A673 (cell line): ENCODE measurements around the gene CTRL.

ENCODE experiments used
- EZH2 ChIP-seq: fragments of 200-600 bp; sonication (generic); IDR thresholded peaks from 2 replicates; pipeline ENCODE4 v1.6.1; 2017; ENCODE audit warnings: borderline replicate concordance, low read depth, mild to moderate bottlenecking, mixed read lengths, antibody characterized with exemption, low read length; ENCODE audit not compliant: poor library complexity, severe bottlenecking
- TF ChIP-seq, protein P1 (sequence below): fragments of 300-800, 200-600 bp; sonication (generic); conservative IDR thresholded peaks from 2 replicates; pipeline ENCODE4 v1.5.1; 2017; ENCODE audit warnings: low read depth, mild to moderate bottlenecking, antibody characterized with exemption, low read length, moderate library complexity, mixed read lengths

DNA sequence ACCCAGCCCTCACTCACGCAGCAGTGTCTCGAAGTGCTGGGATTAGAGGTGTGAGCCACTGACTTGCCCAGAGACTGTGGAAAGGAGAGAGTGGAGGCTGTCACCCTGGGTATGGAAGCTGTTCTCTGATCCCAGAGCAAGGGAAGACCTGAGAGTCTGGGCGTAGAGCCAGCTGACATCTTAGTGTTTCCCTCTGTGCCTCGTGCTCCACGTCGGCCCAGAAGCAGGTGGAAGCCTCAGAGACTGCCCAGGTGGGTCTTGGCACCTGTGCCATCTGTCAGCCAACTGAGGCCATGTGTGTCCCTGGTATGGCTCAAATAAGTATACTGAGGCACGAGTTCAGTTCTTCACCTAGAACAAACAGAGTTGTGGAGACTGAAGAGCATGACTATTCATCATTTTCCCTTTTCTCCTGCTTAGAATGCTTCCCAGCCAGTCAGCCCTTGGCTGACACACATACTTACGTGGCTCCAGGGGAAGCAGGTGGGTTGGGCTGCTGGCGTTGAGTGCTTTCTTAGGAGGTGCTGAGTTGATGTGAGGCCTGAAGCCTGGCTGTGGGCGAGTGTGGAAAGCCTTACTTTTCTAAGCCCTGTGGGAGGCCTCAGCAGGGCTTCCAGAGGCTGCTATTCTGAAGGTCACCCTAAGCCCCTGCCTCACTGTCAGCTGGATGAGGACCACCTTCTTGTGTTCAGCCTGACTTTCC, 8.1 kb downstream of the CTRL start:
- TF ChIP-seq, protein P1, sequence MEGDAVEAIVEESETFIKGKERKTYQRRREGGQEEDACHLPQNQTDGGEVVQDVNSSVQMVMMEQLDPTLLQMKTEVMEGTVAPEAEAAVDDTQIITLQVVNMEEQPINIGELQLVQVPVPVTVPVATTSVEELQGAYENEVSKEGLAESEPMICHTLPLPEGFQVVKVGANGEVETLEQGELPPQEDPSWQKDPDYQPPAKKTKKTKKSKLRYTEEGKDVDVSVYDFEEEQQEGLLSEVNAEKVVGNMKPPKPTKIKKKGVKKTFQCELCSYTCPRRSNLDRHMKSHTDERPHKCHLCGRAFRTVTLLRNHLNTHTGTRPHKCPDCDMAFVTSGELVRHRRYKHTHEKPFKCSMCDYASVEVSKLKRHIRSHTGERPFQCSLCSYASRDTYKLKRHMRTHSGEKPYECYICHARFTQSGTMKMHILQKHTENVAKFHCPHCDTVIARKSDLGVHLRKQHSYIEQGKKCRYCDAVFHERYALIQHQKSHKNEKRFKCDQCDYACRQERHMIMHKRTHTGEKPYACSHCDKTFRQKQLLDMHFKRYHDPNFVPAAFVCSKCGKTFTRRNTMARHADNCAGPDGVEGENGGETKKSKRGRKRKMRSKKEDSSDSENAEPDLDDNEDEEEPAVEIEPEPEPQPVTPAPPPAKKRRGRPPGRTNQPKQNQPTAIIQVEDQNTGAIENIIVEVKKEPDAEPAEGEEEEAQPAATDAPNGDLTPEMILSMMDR: no peak
- no peak for TF ChIP-seq EZH2
